T-helper 17 cell (primary cell): ENCODE results near the gene CDRT15. TPM values are rescaled to one million over a fixed set of nuclear protein-coding genes. Genes with fewer than 3 reads are reported as not detected.
"Not testable (repeated sequence)": the region's sequence is repeated elsewhere in the genome, so short reads cannot be mapped to it uniquely, and the experiment has no call there.

Source experiments
- ATAC-seq: fragments of 150-1000 bp; cut with Tn5 transposase; 2 replicates; pipeline ENCODE4 v1.10.0; 2021; ENCODE audit warnings: mild to moderate bottlenecking, moderate library complexity
- DNase-seq, 3 donors: peaks; one replicate each; pipeline versions ENCODE4 v3.0.0 to v3.0.0-alpha.2; 2020 to 2021
- H3K9me3 ChIP-seq: one replicate; pipeline ENCODE4 v1.7.0; 2013; ENCODE audit warnings: low read length, mild to moderate bottlenecking; ENCODE audit not compliant: control insufficient read depth, poor library complexity, severe bottlenecking
- H3K27ac Mint-ChIP-seq: one replicate; pipeline ENCODE4 v1.8.0; 2022; ENCODE audit warnings: mild to moderate bottlenecking, moderate library complexity, mixed read lengths
- H3K27me3 Mint-ChIP-seq: one replicate; pipeline ENCODE4 v1.8.0; 2022; ENCODE audit warnings: mixed read lengths
- H3K36me3 Mint-ChIP-seq: one replicate; pipeline ENCODE4 v1.8.0; 2022; ENCODE audit warnings: low read depth, mixed read lengths
- H3K4me1 Mint-ChIP-seq: one replicate; pipeline ENCODE4 v1.8.0; 2022; ENCODE audit warnings: mild to moderate bottlenecking, mixed read lengths
- H3K4me3 Mint-ChIP-seq: one replicate; pipeline ENCODE4 v1.8.0; 2022; ENCODE audit warnings: mild to moderate bottlenecking, moderate library complexity, mixed read lengths
- total RNA-seq, 4 donors: library from RNA in 2 of 4; stranded (reverse) in 2 of 4; gene quantifications; one replicate each; pipeline ENCODE4 v1.2.3 and lab custom pipeline; 2022 to 2026

Gene CDRT15
- not detected for total RNA-seq
- 0 reads per million in 2 donors for total RNA-seq (lab: John Stamatoyannopoulos, UW)

- not testable (repeated sequence) for H3K4me1 Mint-ChIP-seq, H3K27ac Mint-ChIP-seq, DNase-seq, H3K9me3 ChIP-seq, H3K27me3 Mint-ChIP-seq, ATAC-seq, H3K4me3 Mint-ChIP-seq, H3K36me3 Mint-ChIP-seq
Observed at GRCh38 chr17:14236762-14237161, at the start of gene CDRT15. CDRT15 (minus strand) TSS chr17:14236862; CDS start chr17:14236833, 29 bp downstream.

GRCh38 chr17:14282726-14283125, 46.1 kb upstream of the CDRT15 start:
- ATAC-seq = no peak
- peaks cover 8% of the 10 kb centered on the region for H3K36me3 Mint-ChIP-seq

GRCh38 chr17:14281530-14281929, 44.9 kb upstream of the CDRT15 start:
- no peak for DNase-seq
- Mint-ChIP-seq H3K27me3 (peaks cover 42% of the 10 kb centered on the region), H3K27ac (no peak overlapping the region), H3K4me1 (no peaks in the 10 kb centered on the region), H3K4me3 (no peak overlapping the region), H3K36me3 (peaks cover 9% of the 10 kb centered on the region)
- H3K9me3 ChIP-seq = no peaks in the 10 kb centered on the region
- ATAC-seq = no peak

More at GRCh38 chr17:14282726-14283125, 46.1 kb upstream of the CDRT15 start:
- no peak for DNase-seq
- H3K4me1 Mint-ChIP-seq = no peaks in the 10 kb centered on the region
- H3K27ac Mint-ChIP-seq = no peak overlapping the region
- peaks cover 42% of the 10 kb centered on the region for H3K27me3 Mint-ChIP-seq
- no peaks in the 10 kb centered on the region for H3K9me3 ChIP-seq
- no peak overlapping the region for H3K4me3 Mint-ChIP-seq

GRCh38 chr17:14276535-14277250, 40.0 kb upstream of the CDRT15 start:
- H3K4me1 Mint-ChIP-seq = no peaks in the 10 kb centered on the region
- no peak for ATAC-seq
- no peak overlapping the region for H3K27ac Mint-ChIP-seq
- no peak overlapping the region for H3K4me3 Mint-ChIP-seq
- H3K9me3 ChIP-seq = no peaks in the 10 kb centered on the region
- peaks cover 8% of the 10 kb centered on the region for H3K36me3 Mint-ChIP-seq
- DNase-seq = no peak
- H3K27me3 Mint-ChIP-seq = peaks cover 8% of the 10 kb centered on the region

- no peak for DNase-seq
- peaks cover 12% of the 10 kb centered on the region for H3K4me1 Mint-ChIP-seq
- peaks cover 7% of the 10 kb centered on the region for H3K27me3 Mint-ChIP-seq
- H3K9me3 ChIP-seq = no peaks in the 10 kb centered on the region
- H3K27ac Mint-ChIP-seq = no peak overlapping the region
- ATAC-seq = no peak
- H3K36me3 Mint-ChIP-seq = peaks cover 6% of the 10 kb centered on the region
- no peak overlapping the region for H3K4me3 Mint-ChIP-seq
Observed at GRCh38 chr17:14270508-14270907, 33.8 kb upstream of the CDRT15 start.

- no peaks in the 10 kb centered on the region for H3K9me3 ChIP-seq
- Mint-ChIP-seq H3K4me1 (peaks cover 12% of the 10 kb centered on the region), H3K27me3 (peaks cover 7% of the 10 kb centered on the region), H3K4me3 (no peak overlapping the region), H3K27ac (no peak overlapping the region), H3K36me3 (peaks cover 6% of the 10 kb centered on the region)
- ATAC-seq (no peak), DNase-seq (no peak)
Observed at GRCh38 chr17:14269473-14269872, 32.8 kb upstream of the CDRT15 start.

- no peak overlapping the region for H3K4me3 Mint-ChIP-seq
- H3K27ac Mint-ChIP-seq = no peak overlapping the region
- H3K9me3 ChIP-seq = no peaks in the 10 kb centered on the region
- peaks cover 4% of the 10 kb centered on the region for H3K36me3 Mint-ChIP-seq
- no peak for DNase-seq
- no peak for ATAC-seq
- peaks cover 7% of the 10 kb centered on the region for H3K27me3 Mint-ChIP-seq
- H3K4me1 Mint-ChIP-seq = peaks cover 12% of the 10 kb centered on the region
Observed at GRCh38 chr17:14268264-14268663, 31.6 kb upstream of the CDRT15 start.

GRCh38 chr17:14261406-14261805, 24.7 kb upstream of the CDRT15 start:
- no peaks in the 10 kb centered on the region for H3K9me3 ChIP-seq
- DNase-seq (no peak), ATAC-seq (no peak)
- peaks cover 3% of the 10 kb centered on the region for H3K4me1 Mint-ChIP-seq
- H3K27me3 Mint-ChIP-seq = peaks cover 5% of the 10 kb centered on the region
- no peak overlapping the region for H3K4me3 Mint-ChIP-seq
- no peak overlapping the region for H3K27ac Mint-ChIP-seq
- peaks cover 3% of the 10 kb centered on the region for H3K36me3 Mint-ChIP-seq

GRCh38 chr17:14245629-14246028, 9.0 kb upstream of the CDRT15 start:
- Mint-ChIP-seq H3K27ac (no peak overlapping the region), H3K36me3 (no peaks in the 10 kb centered on the region), H3K27me3 (no peaks in the 10 kb centered on the region), H3K4me3 (no peak overlapping the region), H3K4me1 (no peaks in the 10 kb centered on the region)
- ATAC-seq (no peak), DNase-seq (no peak)
- H3K9me3 ChIP-seq = no peaks in the 10 kb centered on the region

GRCh38 chr17:14245002-14245401, 8.3 kb upstream of the CDRT15 start:
- DNase-seq = no peak
- Mint-ChIP-seq H3K27ac (no peak overlapping the region), H3K36me3 (no peaks in the 10 kb centered on the region), H3K4me3 (no peak overlapping the region), H3K27me3 (no peaks in the 10 kb centered on the region), H3K4me1 (no peaks in the 10 kb centered on the region)
- no peak for ATAC-seq
- H3K9me3 ChIP-seq = no peaks in the 10 kb centered on the region

GRCh38 chr17:14239271-14239670, 2.6 kb upstream of the CDRT15 start:
- not testable (repeated sequence) for H3K9me3 ChIP-seq, H3K27me3 Mint-ChIP-seq, H3K4me3 Mint-ChIP-seq, H3K4me1 Mint-ChIP-seq, DNase-seq, H3K27ac Mint-ChIP-seq, H3K36me3 Mint-ChIP-seq, ATAC-seq

- H3K9me3 ChIP-seq, DNase-seq, H3K27ac Mint-ChIP-seq, H3K36me3 Mint-ChIP-seq, H3K4me3 Mint-ChIP-seq, ATAC-seq, H3K4me1 Mint-ChIP-seq, H3K27me3 Mint-ChIP-seq: not testable (repeated sequence)
Observed at GRCh38 chr17:14236032-14236431, 630 bp downstream of the CDRT15 start.

- H3K36me3 Mint-ChIP-seq, H3K27me3 Mint-ChIP-seq, DNase-seq, ATAC-seq, H3K9me3 ChIP-seq, H3K27ac Mint-ChIP-seq, H3K4me3 Mint-ChIP-seq, H3K4me1 Mint-ChIP-seq: not testable (repeated sequence)
Observed at GRCh38 chr17:14235047-14235446, 1.6 kb downstream of the CDRT15 start.

- not testable (repeated sequence) for DNase-seq, H3K4me1 Mint-ChIP-seq, H3K4me3 Mint-ChIP-seq, H3K9me3 ChIP-seq, H3K36me3 Mint-ChIP-seq, H3K27ac Mint-ChIP-seq, ATAC-seq, H3K27me3 Mint-ChIP-seq
Observed at GRCh38 chr17:14231187-14231586, 5.5 kb downstream of the CDRT15 start.
